CD4-positive, alpha-beta T cell treated with Interleukin-17A for 1 hour (primary cell): ENCODE results near the gene SCO2.

Experiments
- DNase-seq: peaks from one replicate; pipeline ENCODE4 v3.0.0-alpha.2; 2020

The SCO2 gene

DNA sequence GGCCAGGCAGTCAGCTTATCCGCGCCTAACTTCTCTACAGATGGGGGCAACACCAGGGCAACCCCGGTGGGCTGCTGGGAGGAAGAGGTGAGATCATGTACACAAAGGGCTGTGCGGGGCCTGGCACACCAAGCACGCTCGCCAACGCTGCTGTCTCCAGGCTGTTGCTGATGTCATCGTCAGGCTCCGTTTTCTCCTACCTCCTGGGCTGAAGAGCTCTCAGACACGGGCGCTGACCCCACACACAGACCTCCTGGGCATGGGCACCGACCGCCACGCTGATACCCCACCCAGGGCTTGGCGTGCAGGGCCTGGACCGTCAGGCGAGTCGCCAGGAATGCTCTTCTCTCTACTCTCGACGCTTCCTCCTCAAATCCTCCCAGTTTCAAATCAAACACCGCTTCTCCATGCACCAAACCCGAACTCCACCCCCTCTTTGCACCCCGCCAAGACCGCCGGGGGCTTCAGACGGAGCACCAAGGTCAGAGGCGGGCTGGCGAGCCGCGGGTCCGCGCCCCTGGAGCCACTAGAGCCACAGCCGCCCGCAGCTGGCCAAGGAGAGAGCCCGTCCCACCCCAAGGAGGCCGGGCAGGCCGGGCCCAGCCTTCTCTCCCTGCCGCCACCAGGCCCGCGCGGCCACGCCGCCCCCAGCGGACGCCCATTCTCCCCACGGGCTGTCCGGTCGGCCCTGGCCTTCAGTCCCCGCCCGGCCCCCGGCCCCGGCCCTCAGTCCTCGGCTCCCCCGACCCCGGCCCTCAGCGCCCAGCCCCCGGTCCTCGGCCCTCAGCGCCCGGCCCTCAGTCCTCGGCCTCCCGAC lies 51.3 kb downstream of the SCO2 start:
- DNase-seq, result peak; percentile 28
